Endothelial cell of umbilical vein (primary cell): Measurements from ENCODE around the gene PSMD5.

Experiments
- CTCF ChIP-seq, 2 donors: IDR thresholded peaks; 1 replicate in 1 of 2; 2 replicates in 1 of 2; pipeline ENCODE4 v1.5.1; 2011; ENCODE audit warnings: low read length in 2 of 2, mild to moderate bottlenecking in 2 of 2, moderate library complexity in 2 of 2, control low read depth in 1 of 2, inconsistent platforms in 1 of 2, low read depth in 1 of 2; ENCODE audit not compliant: insufficient read depth in 1 of 2; ENCODE audit errors: extremely low read depth in 1 of 2
- EZH2 ChIP-seq: IDR thresholded peaks from 2 replicates; pipeline ENCODE4 v1.6.1; 2012; ENCODE audit warnings: borderline replicate concordance, low read depth, mild to moderate bottlenecking, moderate library complexity, low read length, inconsistent platforms; ENCODE audit not compliant: severe bottlenecking
- POLR2A ChIP-seq: IDR thresholded peaks from 2 replicates; pipeline ENCODE4 v1.6.1; 2012; ENCODE audit warnings: low read depth, mild to moderate bottlenecking, control low read depth, low read length
- POLR2AphosphoS5 ChIP-seq: IDR thresholded peaks from 2 replicates; pipeline ENCODE4 v1.6.1; 2012; ENCODE audit warnings: low read depth, mild to moderate bottlenecking, control low read depth, low read length, moderate library complexity; ENCODE audit not compliant: insufficient read depth

DNA sequence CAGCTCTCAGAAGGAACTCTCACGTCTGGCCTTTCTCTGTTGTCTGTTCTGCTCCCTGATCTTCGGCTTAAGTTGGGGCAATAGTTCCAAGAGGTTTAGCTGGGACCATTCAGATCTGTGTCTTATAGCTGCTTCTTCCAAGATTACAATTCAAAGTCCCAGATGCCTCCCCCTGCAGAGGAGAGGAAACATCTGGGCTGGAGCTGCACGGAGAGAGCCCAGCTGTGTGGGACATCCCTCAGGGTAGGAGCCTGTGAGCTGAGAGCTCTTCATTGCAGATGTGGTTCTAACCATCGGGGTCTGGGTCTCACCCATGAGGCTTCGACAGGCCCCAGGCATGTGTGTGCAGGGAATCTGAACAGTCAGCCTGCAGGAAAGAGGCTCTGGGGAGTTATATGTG is 43.2 kb upstream of the PSMD5 start:
- no peak for TF ChIP-seq EZH2
- no peak for TF ChIP-seq CTCF (IDR thresholded peaks at IDR 0.05; ENCODE audit: extremely low read depth in 1 of 2, insufficient read depth in 1 of 2, low read depth in 1 of 2, low read length in 2 of 2)
- no peak for TF ChIP-seq POLR2A
- no peak for TF ChIP-seq POLR2AphosphoS5
